Neural progenitor cell (in vitro differentiated cells): ENCODE results near the gene SLC25A6. TPM values are rescaled to one million over a fixed set of nuclear protein-coding genes. Genes with fewer than 3 reads are reported as not detected.

Experiments
- DNase-seq: peaks from one replicate; pipeline ENCODE4 v3.0.0-alpha.2; 2016; ENCODE audit warnings: low spot score
- H2AFZ ChIP-seq: fragments of 200-600 bp; sonication (generic); replicated peaks from 2 replicates; pipeline ENCODE4 v1.6.1; 2016; ENCODE audit warnings: antibody characterized with exemption
- H3F3A ChIP-seq: fragments of 200-600 bp; sonication (generic); 2 replicates; pipeline ENCODE4 v1.6.1; 2016; ENCODE audit warnings: antibody characterized with exemption, low read depth
- H3K27ac ChIP-seq: fragments of 200-600 bp; sonication (generic); 2 replicates; pipeline ENCODE4 v1.5.1; 2016; ENCODE audit warnings: mild to moderate bottlenecking
- H3K27me3 ChIP-seq: fragments of 200-600 bp; sonication (generic); 2 replicates; pipeline ENCODE4 v1.6.1; 2016; ENCODE audit warnings: mild to moderate bottlenecking, moderate library complexity
- H3K36me3 ChIP-seq: fragments of 200-600 bp; sonication (generic); 2 replicates; pipeline ENCODE4 v1.5.1; 2016
- H3K4me1 ChIP-seq: fragments of 200-600 bp; sonication (generic); 2 replicates; pipeline ENCODE4 v1.6.1; 2016; ENCODE audit warnings: mixed run types
- H3K4me2 ChIP-seq: fragments of 200-600 bp; sonication (generic); 2 replicates; pipeline ENCODE4 v1.6.1; 2016
- H3K4me3 ChIP-seq: fragments of 200-600 bp; sonication (generic); 2 replicates; pipeline ENCODE4 v1.5.1; 2016
- H3K79me2 ChIP-seq: fragments of 200-600 bp; sonication (generic); 2 replicates; pipeline ENCODE4 v1.6.1; 2016; ENCODE audit warnings: low read depth
- H3K9ac ChIP-seq: fragments of 200-600 bp; sonication (generic); 2 replicates; pipeline ENCODE4 v1.6.1; 2016
- H3K9me3 ChIP-seq: fragments of 200-600 bp; sonication (generic); 2 replicates; pipeline ENCODE4 v1.5.1; 2016; ENCODE audit warnings: low read depth
- H4K20me1 ChIP-seq: fragments of 200-600 bp; sonication (generic); 2 replicates; pipeline ENCODE4 v1.6.1; 2016; ENCODE audit warnings: low read depth
- H3K27ac Mint-ChIP-seq: 3 replicates; pipeline ENCODE4 v1.8.0; 2021; ENCODE audit warnings: mixed read lengths
- H3K27me3 Mint-ChIP-seq: 2 replicates; pipeline ENCODE4 v1.8.0; 2022; ENCODE audit warnings: low read depth, mild to moderate bottlenecking, inconsistent platforms, moderate library complexity, mixed read lengths; ENCODE audit not compliant: insufficient read depth
- H3K36me3 Mint-ChIP-seq: 3 replicates; pipeline ENCODE4 v1.8.0; 2021; ENCODE audit warnings: mixed read lengths
- H3K4me1 Mint-ChIP-seq: 3 replicates; pipeline ENCODE4 v1.8.0; 2021; ENCODE audit warnings: mixed read lengths
- H3K4me3 Mint-ChIP-seq: 3 replicates; pipeline ENCODE4 v1.8.0; 2021; ENCODE audit warnings: mild to moderate bottlenecking, moderate library complexity, mixed read lengths
- H3K9me3 Mint-ChIP-seq: 3 replicates; pipeline ENCODE4 v1.8.0; 2020; ENCODE audit warnings: mixed read lengths
- CTCF ChIP-seq: fragments of 200-600 bp; sonication (generic); IDR thresholded peaks from 2 replicates; pipeline ENCODE4 v1.5.1; 2017; ENCODE audit warnings: antibody characterized with exemption, mild to moderate bottlenecking
- EZH2 ChIP-seq: fragments of 200-600 bp; sonication (generic); IDR thresholded peaks from 2 replicates; pipeline ENCODE4 v1.6.1; 2017; ENCODE audit warnings: antibody characterized with exemption, mild to moderate bottlenecking, moderate library complexity
- EZH2phosphoT487 ChIP-seq: fragments of 200-600 bp; sonication (generic); IDR thresholded peaks from 2 replicates; pipeline ENCODE4 v1.6.1; 2017; ENCODE audit warnings: antibody characterized with exemption
- total RNA-seq: library from RNA; depleted of rRNA; stranded (reverse); fragments of >200 nt; gene quantifications from 2 replicates; pipeline ENCODE4 v1.2.3, GENCODE V29; 2015; ENCODE audit warnings: low replicate concordance

SLC25A6 gene
- total RNA-seq, 1 donor from 2014 or later = 193 TPM

- no peaks in the 10 kb centered on the region for H3K27me3 ChIP-seq
- no peaks in the 10 kb centered on the region for H3K9me3 Mint-ChIP-seq
- peaks cover 56% of the 10 kb centered on the region for H3K79me2 ChIP-seq
- no peak overlapping the region for H3K9ac ChIP-seq
- H3K4me1 Mint-ChIP-seq = peaks cover 13% of the 10 kb centered on the region
- TF ChIP-seq CTCF (no peak), EZH2 (no peak), EZH2phosphoT487 (no peak)
- no peaks in the 10 kb centered on the region for H3K9me3 ChIP-seq
- no peak overlapping the region for H3K27ac ChIP-seq
- no peak overlapping the region for H3K27ac Mint-ChIP-seq
- peaks cover 7% of the 10 kb centered on the region for H3K27me3 Mint-ChIP-seq
- H3K4me3 Mint-ChIP-seq = peak overlapping the region; percentile 30
- peaks cover 6% of the 10 kb centered on the region for H3K36me3 ChIP-seq
- H3F3A ChIP-seq = peaks cover 42% of the 10 kb centered on the region
- no peak overlapping the region for H3K4me2 ChIP-seq
- H3K4me3 ChIP-seq = no peak overlapping the region
- peaks cover 29% of the 10 kb centered on the region for H3K36me3 Mint-ChIP-seq
- H3K4me1 ChIP-seq = peaks cover 17% of the 10 kb centered on the region
- peaks cover 58% of the 10 kb centered on the region for H4K20me1 ChIP-seq
- no peak for DNase-seq
- no peak overlapping the region for H2AFZ ChIP-seq
Observed at GRCh38 chrX:1388651-1389050, 3.3 kb downstream of the SLC25A6 start.

DNA sequence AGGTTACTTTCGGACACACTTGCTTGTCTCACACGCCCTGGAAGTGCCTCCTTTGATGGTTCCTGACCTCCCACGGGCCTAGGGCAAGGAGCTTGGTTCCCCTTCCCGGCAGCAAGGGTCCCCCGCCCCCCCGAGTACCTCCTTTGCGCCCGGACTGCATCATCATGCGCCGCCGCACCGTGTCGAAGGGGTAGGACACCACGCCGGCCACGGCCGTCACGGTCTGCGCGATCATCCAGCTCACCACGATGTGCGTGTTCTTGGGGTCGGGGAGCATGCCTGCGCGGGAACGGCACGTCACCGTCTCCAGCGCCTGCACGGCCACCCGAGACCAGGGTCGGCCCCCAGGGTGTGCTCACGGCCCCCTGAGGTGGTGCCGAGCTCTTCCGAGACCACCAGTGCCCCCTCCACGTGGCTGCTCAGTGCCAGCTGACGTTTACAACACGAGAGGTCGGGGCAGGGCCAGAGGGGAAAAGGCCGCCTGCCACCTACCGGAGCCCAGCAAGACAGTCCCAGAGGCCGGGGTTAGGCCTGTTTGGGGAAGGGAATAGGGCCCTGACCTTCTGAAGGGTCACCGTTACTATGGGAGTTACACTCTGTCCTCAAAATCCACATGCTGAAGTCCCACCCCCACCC, 4.7 kb downstream of the SLC25A6 start:
- Histone ChIP-seq H3K27ac (no peak overlapping the region), H2AFZ (no peak overlapping the region), H3K9ac (no peak overlapping the region), H3K27me3 (no peaks in the 10 kb centered on the region), H3F3A (peaks cover 36% of the 10 kb centered on the region), H3K4me2 (no peak overlapping the region), H3K36me3 (peaks cover 6% of the 10 kb centered on the region), H3K79me2 (peaks cover 49% of the 10 kb centered on the region), H3K9me3 (no peaks in the 10 kb centered on the region), H3K4me1 (peaks cover 11% of the 10 kb centered on the region), H4K20me1 (peaks cover 58% of the 10 kb centered on the region), H3K4me3 (no peak overlapping the region)
- Mint-ChIP-seq H3K4me3 (peak overlapping the region; percentile 42), H3K36me3 (peaks cover 34% of the 10 kb centered on the region), H3K27ac (no peak overlapping the region), H3K4me1 (peaks cover 13% of the 10 kb centered on the region), H3K9me3 (no peaks in the 10 kb centered on the region), H3K27me3 (peaks cover 7% of the 10 kb centered on the region)
- no peak for DNase-seq
- TF ChIP-seq EZH2 (no peak), EZH2phosphoT487 (no peak), CTCF (no peak)

- peaks cover 14% of the 10 kb centered on the region for H3K4me1 Mint-ChIP-seq
- no peaks in the 10 kb centered on the region for H3K9me3 Mint-ChIP-seq
- no peak overlapping the region for H3K9ac ChIP-seq
- H4K20me1 ChIP-seq = peaks cover 54% of the 10 kb centered on the region
- peaks cover 7% of the 10 kb centered on the region for H3K27me3 Mint-ChIP-seq
- no peak overlapping the region for H2AFZ ChIP-seq
- H3K36me3 Mint-ChIP-seq = peaks cover 36% of the 10 kb centered on the region
- H3K4me3 Mint-ChIP-seq = peak overlapping the region; percentile 21
- peaks cover 11% of the 10 kb centered on the region for H3K4me1 ChIP-seq
- DNase-seq = no peak
- TF ChIP-seq EZH2 = no peak
- no peak for TF ChIP-seq CTCF
- TF ChIP-seq EZH2phosphoT487 = no peak
- peaks cover 6% of the 10 kb centered on the region for H3K36me3 ChIP-seq
- H3F3A ChIP-seq = peaks cover 33% of the 10 kb centered on the region
- H3K4me3 ChIP-seq = no peak overlapping the region
- H3K27me3 ChIP-seq = no peaks in the 10 kb centered on the region
- H3K27ac ChIP-seq = no peak overlapping the region
- H3K27ac Mint-ChIP-seq = no peak overlapping the region
- no peaks in the 10 kb centered on the region for H3K9me3 ChIP-seq
- H3K79me2 ChIP-seq = peaks cover 45% of the 10 kb centered on the region
- no peak overlapping the region for H3K4me2 ChIP-seq
Observed at GRCh38 chrX:1386338-1387127, 5.4 kb downstream of the SLC25A6 start.
